22Rv1 (cell line): ENCODE measurements around the gene GDPD1.

Experiments
- H3K27ac ChIP-seq: fragments of 450-650 bp; 2 replicates; pipeline ENCODE4 v1.5.1; 2017
- ZFX ChIP-seq: fragments of 450-650 bp; IDR thresholded peaks from 2 replicates; pipeline ENCODE4 v1.6.1; 2017; ENCODE audit warnings: antibody characterized with exemption, borderline replicate concordance
- TF ChIP-seq, protein P1 (sequence below): fragments of 450-650 bp; IDR thresholded peaks from 2 replicates; pipeline ENCODE4 v1.5.1; 2017; ENCODE audit warnings: mild to moderate bottlenecking

GDPD1 gene

DNA sequence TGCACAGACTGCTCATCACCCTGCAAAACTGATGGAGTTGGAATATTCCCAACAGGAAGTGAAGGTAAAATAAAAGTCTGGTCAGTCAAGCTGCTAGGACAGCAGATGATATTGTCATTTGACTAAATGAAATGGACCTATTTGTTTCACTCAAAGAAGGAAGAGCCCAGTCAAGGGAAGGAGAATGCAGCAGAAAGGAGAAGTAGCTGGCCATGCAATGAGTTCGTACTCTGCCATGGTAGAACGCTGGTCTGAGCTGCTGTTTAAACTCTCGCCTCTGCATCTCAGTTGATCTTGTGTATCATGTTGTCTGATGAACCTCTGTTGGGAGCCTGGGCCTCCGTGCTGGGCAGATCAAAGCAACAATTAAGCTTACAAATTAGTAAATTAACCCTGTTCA is 95.6 kb downstream of the GDPD1 start:
- TF ChIP-seq ZFX, result no peak
- TF ChIP-seq, protein P1, sequence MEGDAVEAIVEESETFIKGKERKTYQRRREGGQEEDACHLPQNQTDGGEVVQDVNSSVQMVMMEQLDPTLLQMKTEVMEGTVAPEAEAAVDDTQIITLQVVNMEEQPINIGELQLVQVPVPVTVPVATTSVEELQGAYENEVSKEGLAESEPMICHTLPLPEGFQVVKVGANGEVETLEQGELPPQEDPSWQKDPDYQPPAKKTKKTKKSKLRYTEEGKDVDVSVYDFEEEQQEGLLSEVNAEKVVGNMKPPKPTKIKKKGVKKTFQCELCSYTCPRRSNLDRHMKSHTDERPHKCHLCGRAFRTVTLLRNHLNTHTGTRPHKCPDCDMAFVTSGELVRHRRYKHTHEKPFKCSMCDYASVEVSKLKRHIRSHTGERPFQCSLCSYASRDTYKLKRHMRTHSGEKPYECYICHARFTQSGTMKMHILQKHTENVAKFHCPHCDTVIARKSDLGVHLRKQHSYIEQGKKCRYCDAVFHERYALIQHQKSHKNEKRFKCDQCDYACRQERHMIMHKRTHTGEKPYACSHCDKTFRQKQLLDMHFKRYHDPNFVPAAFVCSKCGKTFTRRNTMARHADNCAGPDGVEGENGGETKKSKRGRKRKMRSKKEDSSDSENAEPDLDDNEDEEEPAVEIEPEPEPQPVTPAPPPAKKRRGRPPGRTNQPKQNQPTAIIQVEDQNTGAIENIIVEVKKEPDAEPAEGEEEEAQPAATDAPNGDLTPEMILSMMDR, result no peak
- H3K27ac ChIP-seq, result no peak overlapping the region
